Thyroid gland (tissue), 4 donors: Measurements from ENCODE around the gene MRFAP1.

Source experiments
- POLR2A ChIP-seq, 2 donors: fragments of 450-650 bp; IDR thresholded peaks; one replicate each; pipeline ENCODE4 v1.6.1; 2017; ENCODE audit warnings: antibody characterized with exemption in 2 of 2, mild to moderate bottlenecking in 2 of 2, moderate library complexity in 1 of 2
- TF ChIP-seq, protein P1 (sequence below), 6 experiments: fragments of 200-600 bp in 3 of 6; fragments of 450-650 bp in 3 of 6; sonication (generic) in 3 of 6; IDR thresholded peaks; one replicate each; pipeline ENCODE4 v1.5.1; 2016 to 2019; ENCODE audit warnings: antibody characterized with exemption in 6 of 6, mild to moderate bottlenecking in 2 of 6, inconsistent platforms in 1 of 6, moderate library complexity in 1 of 6

DNA sequence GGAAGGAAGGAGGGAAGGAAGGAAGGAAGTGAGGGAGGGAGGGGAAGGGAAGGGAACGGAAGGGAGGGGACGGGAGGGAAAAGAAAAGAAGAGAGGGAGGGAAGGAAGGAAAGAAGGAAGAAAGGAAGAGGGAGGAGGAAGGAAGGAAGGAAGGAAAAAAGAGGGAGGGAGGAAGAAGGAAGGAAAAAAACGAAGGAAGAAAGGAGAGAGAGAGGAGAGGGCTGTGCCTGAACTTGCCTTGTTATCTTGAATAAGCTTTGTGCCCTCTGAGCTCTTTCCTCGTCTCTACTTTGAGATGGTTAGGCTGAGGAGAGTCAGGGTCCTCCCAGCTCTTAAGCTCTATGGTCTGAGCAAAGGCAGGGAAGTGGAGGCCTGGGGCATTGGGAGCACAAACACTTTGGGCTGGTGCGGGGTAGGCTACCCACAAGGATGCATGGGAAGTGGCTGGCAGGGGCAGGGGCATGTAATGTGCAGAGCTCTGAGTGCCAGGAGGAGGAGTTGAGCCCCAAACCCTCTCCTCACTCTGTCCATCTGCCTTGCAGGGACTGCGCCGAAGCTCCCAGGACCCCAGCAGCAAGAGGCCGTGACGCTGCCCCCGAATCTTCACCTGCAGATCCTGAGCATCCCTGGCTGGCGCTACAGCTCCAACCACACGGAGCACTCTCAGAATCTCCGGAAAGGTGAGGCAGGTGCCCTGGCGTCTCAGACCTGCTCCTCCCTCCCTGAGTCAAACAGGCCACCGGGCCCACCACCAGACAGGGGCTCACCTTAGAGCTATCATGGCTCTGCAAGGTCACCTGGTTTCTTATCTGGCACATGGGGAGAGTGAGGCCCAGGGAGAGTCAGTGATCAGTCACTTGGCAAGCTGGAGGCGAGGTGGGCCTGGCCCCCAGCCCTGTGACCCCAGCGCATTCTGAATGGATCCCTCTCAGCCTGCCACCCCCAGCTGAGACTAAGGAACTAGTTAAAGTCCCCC lies 26.5 kb upstream of the MRFAP1 start:
- no peak for TF ChIP-seq POLR2A (IDR thresholded peaks at IDR 0.05)
- TF ChIP-seq, protein P1, sequence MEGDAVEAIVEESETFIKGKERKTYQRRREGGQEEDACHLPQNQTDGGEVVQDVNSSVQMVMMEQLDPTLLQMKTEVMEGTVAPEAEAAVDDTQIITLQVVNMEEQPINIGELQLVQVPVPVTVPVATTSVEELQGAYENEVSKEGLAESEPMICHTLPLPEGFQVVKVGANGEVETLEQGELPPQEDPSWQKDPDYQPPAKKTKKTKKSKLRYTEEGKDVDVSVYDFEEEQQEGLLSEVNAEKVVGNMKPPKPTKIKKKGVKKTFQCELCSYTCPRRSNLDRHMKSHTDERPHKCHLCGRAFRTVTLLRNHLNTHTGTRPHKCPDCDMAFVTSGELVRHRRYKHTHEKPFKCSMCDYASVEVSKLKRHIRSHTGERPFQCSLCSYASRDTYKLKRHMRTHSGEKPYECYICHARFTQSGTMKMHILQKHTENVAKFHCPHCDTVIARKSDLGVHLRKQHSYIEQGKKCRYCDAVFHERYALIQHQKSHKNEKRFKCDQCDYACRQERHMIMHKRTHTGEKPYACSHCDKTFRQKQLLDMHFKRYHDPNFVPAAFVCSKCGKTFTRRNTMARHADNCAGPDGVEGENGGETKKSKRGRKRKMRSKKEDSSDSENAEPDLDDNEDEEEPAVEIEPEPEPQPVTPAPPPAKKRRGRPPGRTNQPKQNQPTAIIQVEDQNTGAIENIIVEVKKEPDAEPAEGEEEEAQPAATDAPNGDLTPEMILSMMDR (IDR thresholded peaks at IDR 0.05): no peak
